Erythroblast (primary cell): ENCODE data around the gene HMGXB4.

Experiments
- GATA1 ChIP-seq: IDR thresholded peaks from 2 replicates; pipeline ENCODE4 v1.6.1; 2011; ENCODE audit warnings: low read depth, mild to moderate bottlenecking, control low read depth, low read length, moderate library complexity
- POLR2A ChIP-seq: IDR thresholded peaks from 2 replicates; pipeline ENCODE4 v1.6.1; 2011; ENCODE audit warnings: mild to moderate bottlenecking, low read length

DNA sequence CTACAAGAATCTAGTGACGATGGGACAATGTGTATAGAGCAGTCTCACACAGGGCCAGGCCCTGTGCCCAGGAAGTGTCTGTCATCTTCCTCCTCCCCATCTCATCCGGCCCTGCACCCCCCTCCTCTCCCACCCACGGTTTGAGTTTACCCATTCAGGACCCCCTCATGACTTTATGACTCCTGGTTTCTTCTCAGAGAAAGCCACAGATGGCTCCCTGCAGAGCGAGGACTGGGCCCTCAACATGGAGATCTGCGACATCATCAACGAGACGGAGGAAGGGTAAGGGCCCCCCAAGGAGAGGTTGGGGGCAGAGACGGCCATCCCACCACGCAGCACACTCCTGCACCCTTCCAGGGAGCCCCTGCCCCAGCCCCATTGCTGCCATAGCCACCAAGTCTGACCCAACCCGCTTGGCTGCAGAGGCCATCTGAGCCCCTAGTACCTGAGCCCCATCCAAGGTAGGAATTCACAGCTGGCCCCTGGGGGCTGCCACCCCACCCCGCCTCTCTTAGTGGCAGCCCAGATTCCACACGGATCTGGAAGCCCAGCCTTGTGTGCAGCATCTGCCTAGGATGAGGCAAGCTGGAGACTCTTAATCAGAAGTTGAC is 60.5 kb downstream of the HMGXB4 start:
- TF ChIP-seq POLR2A (no peak), GATA1 (no peak)
